ENCODE data around the gene FAHD1. TPM values are rescaled to one million over a fixed set of nuclear protein-coding genes. Genes with fewer than 3 reads are reported as not detected.

The FAHD1 gene
- total and polyA plus RNA-seq, 2 experiments from 2014 or later, result 39.7 to 40.9 TPM

GRCh38 chr16:1857433-1858097, 30.6 kb downstream of the FAHD1 start:
- no peaks in the 10 kb centered on the region for H3K9me3 ChIP-seq (ENCODE audit: low read depth)
- no peaks in the 10 kb centered on the region for H3K79me2 ChIP-seq (ENCODE audit: insufficient read depth)
- in situ Hi-C loops (cut with MboI), result no loop called here
- peaks cover 36% of the 10 kb centered on the region for H3K27me3 ChIP-seq (replicated peaks; ENCODE audit: insufficient read depth)
- no peak overlapping the region for H3K4me2 ChIP-seq (ENCODE audit: unreplicated experiment)
- H4K20me1 ChIP-seq (ENCODE audit: insufficient read depth), result no peaks in the 10 kb centered on the region
- WGBS, 2 experiments (ENCODE audit: low coverage in 1 of 2, low lambda C conversion rate in 2 of 2, missing lambda C conversion rate in 2 of 2), result 32% methylated on average over 5 of the region's 5 CpGs
- H3K36me3 ChIP-seq (ENCODE audit: low read depth), result no peaks in the 10 kb centered on the region
- no peak overlapping the region for H3K4me3 ChIP-seq
- H2AFZ ChIP-seq, result no peak overlapping the region
- no peak for DNase-seq
- no peak overlapping the region for H3K9ac ChIP-seq
- no peak overlapping the region for H3K27ac ChIP-seq
- no peaks in the 10 kb centered on the region for H3K4me1 ChIP-seq (ENCODE audit: insufficient read depth)
- no peaks in the 10 kb centered on the region for H3K9me2 ChIP-seq (ENCODE audit: insufficient read depth)
- TF ChIP-seq EZH2phosphoT487 (IDR thresholded peaks at IDR 0.05; ENCODE audit: insufficient read depth, low read depth), result no peak
- no peak for TF ChIP-seq EZH2 (IDR thresholded peaks at IDR 0.05; ENCODE audit: insufficient read depth, poor library complexity, severe bottlenecking)
- no peaks in the 10 kb centered on the region for H3F3A ChIP-seq (ENCODE audit: insufficient read depth)

DNA sequence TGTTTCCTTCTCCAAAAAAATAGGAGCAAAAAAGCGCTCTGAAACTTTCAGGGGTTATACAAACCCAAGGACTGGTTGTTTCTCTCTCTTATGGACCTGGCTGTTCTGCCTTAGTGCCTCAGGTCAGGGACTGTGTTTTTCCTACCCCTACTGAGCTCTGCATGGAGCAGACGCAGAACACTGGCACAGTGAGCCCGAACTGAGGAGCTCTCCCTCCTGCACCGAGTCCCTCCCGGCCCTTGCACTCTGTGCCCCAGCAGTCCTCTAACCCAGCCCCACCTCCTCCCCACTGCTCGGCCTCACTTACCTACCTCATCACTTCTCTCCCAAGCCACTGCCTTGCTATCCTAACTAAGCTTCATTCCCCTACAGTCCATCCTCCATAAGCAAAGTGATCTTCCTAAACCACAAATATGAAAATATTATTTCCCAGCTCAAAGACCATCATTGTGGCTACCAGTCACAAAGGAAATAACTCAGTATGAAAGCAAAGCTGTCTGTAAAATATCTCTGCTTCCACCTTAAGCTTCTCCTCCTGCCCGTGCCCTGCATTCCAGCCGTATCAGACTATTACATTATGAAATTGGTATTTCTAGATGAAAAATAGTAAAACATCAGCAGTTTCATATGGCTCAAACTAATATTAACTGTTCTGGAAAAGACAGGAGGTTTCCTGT, 31.3 kb downstream of the FAHD1 start:
- Histone ChIP-seq H3K9me2 (ENCODE audit: insufficient read depth) (no peaks in the 10 kb centered on the region), H3K9me3 (ENCODE audit: low read depth) (no peaks in the 10 kb centered on the region), H3K9ac (no peak overlapping the region), H3K4me3 (no peak overlapping the region), H3K27me3 (replicated peaks; ENCODE audit: insufficient read depth) (peaks cover 36% of the 10 kb centered on the region), H3K36me3 (ENCODE audit: low read depth) (no peaks in the 10 kb centered on the region), H3K4me2 (ENCODE audit: unreplicated experiment) (no peak overlapping the region), H3F3A (ENCODE audit: insufficient read depth) (no peaks in the 10 kb centered on the region), H2AFZ (no peak overlapping the region), H3K4me1 (ENCODE audit: insufficient read depth) (no peaks in the 10 kb centered on the region), H3K27ac (no peak overlapping the region), H3K79me2 (ENCODE audit: insufficient read depth) (no peaks in the 10 kb centered on the region), H4K20me1 (ENCODE audit: insufficient read depth) (no peaks in the 10 kb centered on the region)
- 47 to 49% methylated on average over 8 of the region's 8 CpGs for WGBS, 2 experiments (ENCODE audit: low coverage in 1 of 2, low lambda C conversion rate in 2 of 2, missing lambda C conversion rate in 2 of 2)
- TF ChIP-seq EZH2phosphoT487 (IDR thresholded peaks at IDR 0.05; ENCODE audit: insufficient read depth, low read depth) (no peak), EZH2 (IDR thresholded peaks at IDR 0.05; ENCODE audit: insufficient read depth, poor library complexity, severe bottlenecking) (no peak)
- DNase-seq, result no peak
- in situ Hi-C loops (cut with MboI), result no loop called here

- no peaks in the 10 kb centered on the region for H3K9me3 ChIP-seq (ENCODE audit: low read depth)
- H4K20me1 ChIP-seq (ENCODE audit: insufficient read depth), result no peaks in the 10 kb centered on the region
- H3K79me2 ChIP-seq (ENCODE audit: insufficient read depth), result no peaks in the 10 kb centered on the region
- in situ Hi-C loops (cut with MboI), result no loop called here
- no peak overlapping the region for H3K9ac ChIP-seq
- no peaks in the 10 kb centered on the region for H3K36me3 ChIP-seq (ENCODE audit: low read depth)
- no peak overlapping the region for H3K4me3 ChIP-seq
- no peaks in the 10 kb centered on the region for H3K9me2 ChIP-seq (ENCODE audit: insufficient read depth)
- WGBS, 2 experiments (ENCODE audit: low coverage in 1 of 2, low lambda C conversion rate in 2 of 2, missing lambda C conversion rate in 2 of 2), result 36 to 43% methylated on average over 8 of the region's 8 CpGs
- no peak overlapping the region for H3K27ac ChIP-seq
- TF ChIP-seq EZH2phosphoT487 (IDR thresholded peaks at IDR 0.05; ENCODE audit: insufficient read depth, low read depth), result no peak
- no peak for TF ChIP-seq EZH2 (IDR thresholded peaks at IDR 0.05; ENCODE audit: insufficient read depth, poor library complexity, severe bottlenecking)
- H3K4me2 ChIP-seq (ENCODE audit: unreplicated experiment), result no peak overlapping the region
- no peaks in the 10 kb centered on the region for H3K4me1 ChIP-seq (ENCODE audit: insufficient read depth)
- peaks cover 32% of the 10 kb centered on the region for H3K27me3 ChIP-seq (replicated peaks; ENCODE audit: insufficient read depth)
- no peak for DNase-seq
- H3F3A ChIP-seq (ENCODE audit: insufficient read depth), result no peaks in the 10 kb centered on the region
- no peak overlapping the region for H2AFZ ChIP-seq
These were observed 32.6 kb downstream of the FAHD1 start for GRCh38 chr16:1859650-1860049.

DNA sequence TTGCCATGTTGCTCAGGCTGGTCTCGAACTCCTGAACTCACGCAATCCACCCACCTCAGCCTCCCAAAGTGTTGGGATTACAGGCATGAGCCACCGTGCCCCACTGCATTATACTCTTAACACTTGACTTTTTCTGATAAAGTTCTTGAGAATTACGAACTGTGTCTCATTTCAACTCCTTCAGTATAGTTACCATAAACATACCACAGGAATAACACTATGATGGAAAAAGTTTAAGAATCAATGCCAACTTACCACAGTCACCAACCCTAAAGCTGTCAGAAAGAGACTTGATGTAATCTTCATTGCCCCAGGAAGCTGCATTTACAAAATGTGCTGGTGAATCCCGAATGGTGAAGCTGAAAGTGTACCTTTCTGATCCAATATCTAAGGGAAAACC, 34.7 kb downstream of the FAHD1 start:
- Histone ChIP-seq H3K4me2 (ENCODE audit: unreplicated experiment) (no peak overlapping the region), H4K20me1 (ENCODE audit: insufficient read depth) (no peaks in the 10 kb centered on the region), H3F3A (ENCODE audit: insufficient read depth) (no peaks in the 10 kb centered on the region), H3K36me3 (ENCODE audit: low read depth) (no peaks in the 10 kb centered on the region), H3K27me3 (replicated peaks; ENCODE audit: insufficient read depth) (peaks cover 37% of the 10 kb centered on the region), H3K27ac (no peak overlapping the region), H2AFZ (no peak overlapping the region), H3K79me2 (ENCODE audit: insufficient read depth) (no peaks in the 10 kb centered on the region), H3K9me3 (ENCODE audit: low read depth) (no peaks in the 10 kb centered on the region), H3K4me1 (ENCODE audit: insufficient read depth) (no peaks in the 10 kb centered on the region), H3K9me2 (ENCODE audit: insufficient read depth) (no peaks in the 10 kb centered on the region), H3K9ac (no peak overlapping the region), H3K4me3 (no peak overlapping the region)
- DNase-seq, result no peak
- 65 to 68% methylated on average over 5 of the region's 5 CpGs for WGBS, 2 experiments (ENCODE audit: low coverage in 1 of 2, low lambda C conversion rate in 2 of 2, missing lambda C conversion rate in 2 of 2)
- in situ Hi-C loops (cut with MboI), result no loop called here
- TF ChIP-seq EZH2 (IDR thresholded peaks at IDR 0.05; ENCODE audit: insufficient read depth, poor library complexity, severe bottlenecking) (no peak), EZH2phosphoT487 (IDR thresholded peaks at IDR 0.05; ENCODE audit: insufficient read depth, low read depth) (no peak)

Data from GM23248 (cell line).